IMR-90 (cell line): ENCODE data around the gene PAQR9. TPM values are rescaled to one million over a fixed set of nuclear protein-coding genes. Genes with fewer than 3 reads are reported as not detected.

Experiments
- ATAC-seq: fragments of 200-7000 bp; cut with Tn5 transposase; 2 replicates; pipeline ENCODE4 v1.9.1; 2020; ENCODE audit warnings: low read depth, mild to moderate bottlenecking, moderate library complexity
- BruUV-seq: library from RNA; stranded (reverse); fragments of 400-500 nt; replicated peaks from 2 replicates; lab custom pipeline; 2021; lab: Mats Ljungman, UMichigan
- CTCF ChIA-PET: fragments of 300-600 bp; formaldehyde crosslinking; extraction: SDS; loops from one replicate; lab custom pipeline; 2021; ENCODE audit warnings: antibody characterized with exemption; lab: Yijun Ruan, JAX
- POLR2A ChIA-PET: fragments of 300-600 bp; sonication (Branson Sonifier 250); formaldehyde crosslinking; loops from one replicate; lab custom pipeline; 2022; ENCODE audit warnings: antibody characterized with exemption; ENCODE audit not compliant: unreplicated experiment; lab: Charles Lee
- DNase-seq: peaks from one replicate; pipeline ENCODE4 v3.0.0; 2013
- H2AFZ ChIP-seq: replicated peaks from 2 replicates; pipeline ENCODE3; 2013; ENCODE audit warnings: low read length, mild to moderate bottlenecking; ENCODE audit not compliant: poor library complexity
- H2AK5ac ChIP-seq: 2 replicates; pipeline ENCODE4 v1.6.1; 2013; ENCODE audit warnings: low read depth, low read length, inconsistent platforms
- H2AK9ac ChIP-seq: replicated peaks from 2 replicates; pipeline ENCODE3; 2013; ENCODE audit warnings: mild to moderate bottlenecking, low read depth, low read length, moderate library complexity; ENCODE audit not compliant: poor library complexity
- H2BK120ac ChIP-seq: 2 replicates; pipeline ENCODE4 v1.6.1; 2013; ENCODE audit warnings: low read depth, low read length, inconsistent platforms
- H2BK15ac ChIP-seq: 3 replicates; pipeline ENCODE4 v1.6.1; 2013; ENCODE audit warnings: low read depth, low read length, inconsistent platforms
- H2BK20ac ChIP-seq: 2 replicates; pipeline ENCODE4 v1.6.1; 2013; ENCODE audit warnings: low read depth, mild to moderate bottlenecking, inconsistent platforms, low read length, moderate library complexity
- H2BK5ac ChIP-seq: 2 replicates; pipeline ENCODE4 v1.6.1; 2013; ENCODE audit warnings: mild to moderate bottlenecking, low read depth, low read length, inconsistent platforms; ENCODE audit not compliant: poor library complexity, severe bottlenecking
- H3K14ac ChIP-seq: replicated peaks from 2 replicates; pipeline ENCODE4 v1.6.1; 2013; ENCODE audit warnings: low read depth, low read length, inconsistent platforms
- H3K18ac ChIP-seq: 2 replicates; pipeline ENCODE4 v1.6.1; 2013; ENCODE audit warnings: low read depth, low read length, control low read depth
- H3K23ac ChIP-seq: 2 replicates; pipeline ENCODE4 v1.6.1; 2013; ENCODE audit warnings: low read depth, low read length, inconsistent platforms
- H3K27ac ChIP-seq: 2 replicates; pipeline ENCODE4 v1.5.1; 2013; ENCODE audit warnings: mild to moderate bottlenecking, control low read depth, low read length; ENCODE audit not compliant: insufficient read depth
- H3K27me3 ChIP-seq: 2 replicates; pipeline ENCODE4 v1.6.1; 2013; ENCODE audit warnings: low read length; ENCODE audit not compliant: control insufficient read depth, insufficient read depth
- H3K36me3 ChIP-seq: 2 replicates; pipeline ENCODE4 v1.6.1; 2013; ENCODE audit warnings: low read length, mixed read lengths; ENCODE audit not compliant: control insufficient read depth, insufficient read depth
- H3K4ac ChIP-seq: 2 replicates; pipeline ENCODE4 v1.6.1; 2013; ENCODE audit warnings: low read depth, low read length, inconsistent platforms
- H3K4me1 ChIP-seq: 2 replicates; pipeline ENCODE4 v1.6.1; 2013; ENCODE audit warnings: low read length, mixed read lengths; ENCODE audit not compliant: control insufficient read depth, insufficient read depth
- H3K4me2 ChIP-seq: 2 replicates; pipeline ENCODE4 v1.6.1; 2013; ENCODE audit warnings: low read depth, mild to moderate bottlenecking, control low read depth, low read length, moderate library complexity
- H3K4me3 ChIP-seq: 2 replicates; pipeline ENCODE4 v1.5.1; 2013; ENCODE audit warnings: low read depth, mild to moderate bottlenecking, control low read depth, low read length, moderate library complexity; ENCODE audit not compliant: insufficient read depth
- H3K56ac ChIP-seq: 2 replicates; pipeline ENCODE4 v1.6.1; 2013; ENCODE audit warnings: low read length, inconsistent platforms; ENCODE audit not compliant: insufficient read depth; ENCODE audit errors: extremely low read depth
- H3K79me1 ChIP-seq, 2 experiments: 2 replicates each; pipeline ENCODE4 v1.6.1; 2013; ENCODE audit warnings: low read length in 2 of 2, inconsistent platforms in 1 of 2, low read depth in 1 of 2
- H3K9ac ChIP-seq: 2 replicates; pipeline ENCODE4 v1.6.1; 2013; ENCODE audit warnings: low read depth, low read length, control low read depth
- H3K9me1 ChIP-seq: 2 replicates; pipeline ENCODE4 v1.6.1; 2013; ENCODE audit warnings: low read length, inconsistent platforms; ENCODE audit not compliant: insufficient read depth
- H3K9me3 ChIP-seq: 2 replicates; pipeline ENCODE4 v1.6.1; 2013; ENCODE audit warnings: low read length; ENCODE audit not compliant: control insufficient read depth, insufficient read depth
- H4K20me1 ChIP-seq: 2 replicates; pipeline ENCODE4 v1.6.1; 2013; ENCODE audit warnings: low read length, inconsistent platforms; ENCODE audit not compliant: insufficient read depth
- H4K5ac ChIP-seq: 2 replicates; pipeline ENCODE4 v1.6.1; 2013; ENCODE audit warnings: mild to moderate bottlenecking, low read depth, low read length, control low read depth
- H4K8ac ChIP-seq, 2 experiments: 2 replicates each; pipeline ENCODE4 v1.6.1; 2013; ENCODE audit warnings: low read depth in 2 of 2, low read length in 2 of 2, control low read depth in 1 of 2, inconsistent platforms in 1 of 2
- H4K91ac ChIP-seq: 2 replicates; pipeline ENCODE4 v1.6.1; 2013; ENCODE audit warnings: low read depth, low read length, inconsistent platforms; ENCODE audit not compliant: insufficient read depth
- CEBPB ChIP-seq: IDR thresholded peaks from 2 replicates; pipeline ENCODE4 v1.6.1; 2012; ENCODE audit warnings: low read depth, low read length, improper control_type of control experiment
- CHD1 ChIP-seq: IDR thresholded peaks from 2 replicates; pipeline ENCODE4 v1.6.1; 2012; ENCODE audit warnings: low read depth, low read length, improper control_type of control experiment
- CTCF ChIP-seq: conservative IDR thresholded peaks from 2 replicates; pipeline ENCODE4 v1.5.1; 2012; ENCODE audit warnings: mild to moderate bottlenecking, low read depth, low read length, improper control_type of control experiment
- ELK1 ChIP-seq: fragments of 150-350 bp; IDR thresholded peaks from 2 replicates; pipeline ENCODE4 v1.6.1; 2016; ENCODE audit warnings: low read depth, mild to moderate bottlenecking, low read length, moderate library complexity, borderline replicate concordance
- FOS ChIP-seq: fragments of 150-350 bp; IDR thresholded peaks from 2 replicates; pipeline ENCODE4 v1.6.1; 2016; ENCODE audit warnings: low read depth, low read length
- MAFK ChIP-seq: IDR thresholded peaks from 2 replicates; pipeline ENCODE4 v1.6.1; 2012; ENCODE audit warnings: low read depth, low read length, improper control_type of control experiment
- MAZ ChIP-seq: IDR thresholded peaks from 2 replicates; pipeline ENCODE4 v1.6.1; 2012; ENCODE audit warnings: low read depth, mild to moderate bottlenecking, low read length, improper control_type of control experiment, moderate library complexity, borderline replicate concordance
- MXI1 ChIP-seq: IDR thresholded peaks from 2 replicates; pipeline ENCODE4 v1.6.1; 2012; ENCODE audit warnings: low read depth, mild to moderate bottlenecking, low read length, moderate library complexity, borderline replicate concordance
- NFE2L2 ChIP-seq: fragments of 150-350 bp; IDR thresholded peaks from 2 replicates; pipeline ENCODE4 v1.6.1; 2016; ENCODE audit warnings: low read depth, mild to moderate bottlenecking, low read length
- POLR2A ChIP-seq: IDR thresholded peaks from 2 replicates; pipeline ENCODE4 v1.6.1; 2012; ENCODE audit warnings: mild to moderate bottlenecking, low read depth, low read length
- RCOR1 ChIP-seq: IDR thresholded peaks from 2 replicates; pipeline ENCODE4 v1.6.1; 2012; ENCODE audit warnings: mild to moderate bottlenecking, low read length, improper control_type of control experiment; ENCODE audit not compliant: insufficient replicate concordance
- RFX5 ChIP-seq: IDR thresholded peaks from 2 replicates; pipeline ENCODE4 v1.8.0; 2012; ENCODE audit warnings: low read depth, mild to moderate bottlenecking, low read length, moderate library complexity
- SMC3 ChIP-seq: fragments of 150-350 bp; IDR thresholded peaks from 2 replicates; pipeline ENCODE4 v1.6.1; 2016; ENCODE audit warnings: low read depth, mild to moderate bottlenecking, antibody characterized with exemption, low read length, moderate library complexity
- USF2 ChIP-seq: fragments of 150-350 bp; IDR thresholded peaks from 2 replicates; pipeline ENCODE4 v1.6.1; 2017; ENCODE audit warnings: mild to moderate bottlenecking, antibody characterized with exemption, low read length, low read depth
- WGBS, 2 experiments: methylation state at CpG; one replicate each; pipeline versions ENCODE4 v1.1.5 to v1.1.7; 2013; ENCODE audit warnings: missing lambda C conversion rate in 2 of 2; ENCODE audit not compliant: insufficient read length in 1 of 2; ENCODE audit errors: extremely low coverage in 2 of 2; 5-methylcytosine and 5-hydroxymethylcytosine counted together
- dilution Hi-C: fragments of 300-500 bp; cut with HindIII; formaldehyde crosslinking; loops from one replicate; pipeline ENCODE4 v1.14.3; 2018; ENCODE audit warnings: low sequenced_read_pairs; ENCODE audit not compliant: unreplicated experiment
- in situ Hi-C: fragments of 300-500 bp; cut with MboI; formaldehyde crosslinking; loops from 3 replicates; pipeline ENCODE4 v1.14.3; 2019; ENCODE audit warnings: low sequenced_read_pairs, inconsistent platforms, mixed read lengths
- intact Hi-C: fragments of 100-400 bp; cut with micrococcal nuclease; formaldehyde crosslinking; loops from 2 replicates; pipeline ENCODE4 v1.10.0; 2022
- polyA plus RNA-seq, 3 experiments: library from polyadenylated mRNA; depleted of rRNA; stranded (reverse); fragments of >200 nt; gene quantifications; 2 replicates each; pipeline ENCODE4 v1.2.3, GENCODE V29; 2012; ENCODE audit warnings: low replicate concordance in 1 of 3
- total RNA-seq: library from RNA; depleted of rRNA; stranded (reverse); fragments of >200 nt; gene quantifications from 2 replicates; pipeline ENCODE4 v1.2.3, GENCODE V29; 2012

Gene PAQR9
- total and polyA plus RNA-seq, 2 of the 4 experiments (the other 2 are of a cell fraction), result 0.05 TPM; not detected in 1

- intact Hi-C loops, result no loop called here
- no peak overlapping the region for H2BK120ac ChIP-seq
- no peak overlapping the region for H3K4me3 ChIP-seq
- no peak overlapping the region for H4K8ac ChIP-seq
- H3K27me3 ChIP-seq, result peaks cover 21% of the 10 kb centered on the region
- H2AK5ac ChIP-seq, result no peak overlapping the region
- H2BK20ac ChIP-seq, result no peak overlapping the region
- H3K79me1 ChIP-seq, result no peaks in the 10 kb centered on the region
- H2BK15ac ChIP-seq, result no peak overlapping the region
- no TSS peak for BruUV-seq
- H4K91ac ChIP-seq, result no peak overlapping the region
- H3K4me2 ChIP-seq, result no peak overlapping the region
- H3K27ac ChIP-seq, result no peak overlapping the region
- H3K36me3 ChIP-seq, result no peaks in the 10 kb centered on the region
- CTCF ChIA-PET, result no interaction called here
- no peak overlapping the region for H3K9ac ChIP-seq
- H3K4me1 ChIP-seq, result no peaks in the 10 kb centered on the region
- no peak for ATAC-seq
- no peak overlapping the region for H4K5ac ChIP-seq
- no peak overlapping the region for H2BK5ac ChIP-seq
- H3K23ac ChIP-seq, result no peak overlapping the region
- in situ Hi-C loops, result no loop called here
- H2AK9ac ChIP-seq, result no peak overlapping the region
- no peak overlapping the region for H3K14ac ChIP-seq
- no peaks in the 10 kb centered on the region for H3K9me1 ChIP-seq
- H3K56ac ChIP-seq, result no peak overlapping the region
- no peaks in the 10 kb centered on the region for H4K20me1 ChIP-seq
- TF ChIP-seq NFE2L2, result no peak
- TF ChIP-seq POLR2A, result no peak
- no peak for TF ChIP-seq MAFK
- TF ChIP-seq USF2, result no peak
- TF ChIP-seq RFX5, result no peak
- no peak for TF ChIP-seq ELK1
- TF ChIP-seq CEBPB, result no peak
- no peak for TF ChIP-seq CHD1
- TF ChIP-seq MAZ, result no peak
- TF ChIP-seq CTCF, result no peak
- TF ChIP-seq SMC3, result no peak
- TF ChIP-seq MXI1, result no peak
- no peak for TF ChIP-seq FOS
- TF ChIP-seq RCOR1, result no peak
- no peak overlapping the region for H3K18ac ChIP-seq
- H2AFZ ChIP-seq, result no peak overlapping the region
- H3K4ac ChIP-seq, result no peak overlapping the region
- no peaks in the 10 kb centered on the region for H3K9me3 ChIP-seq
- DNase-seq, result no peak
- WGBS, 2 experiments, result 100% methylated on average over 1 of the region's 6 CpGs; no CpG with 5 or more reads in 1 of the 2 experiments
- POLR2A ChIA-PET, result no interaction called here
- dilution Hi-C loops, result no loop called here
Observed at GRCh38 chr3:142931222-142931621, 32.3 kb downstream of the PAQR9 start.
